ENCODE results near the gene PPP1R15A.

- TF ChIP-seq GATA3 (IDR thresholded peaks at IDR 0.05; ENCODE audit: low read depth, low read length) = no peak
- TF ChIP-seq GATA2 (IDR thresholded peaks at IDR 0.05; ENCODE audit: low read depth, low read length) = no peak
Measured at GRCh38 chr19:48853483-48853882, 18.7 kb upstream of the PPP1R15A start.

All from SH-SY5Y (cell line).